B cell (primary cell): ENCODE measurements around the gene LRBA. TPM values are rescaled to one million over a fixed set of nuclear protein-coding genes. Genes with fewer than 3 reads are reported as not detected.
"Not testable (repeated sequence)": the region's sequence is repeated elsewhere in the genome, so short reads cannot be mapped to it uniquely, and the experiment has no call there.

Source experiments
- ATAC-seq: fragments of 200-7000 bp; cut with Tn5 transposase; one replicate; pipeline ENCODE4 v1.10.0; 2021; ENCODE audit warnings: low read depth, mild to moderate bottlenecking, moderate number of reproducible peaks, moderate library complexity
- CTCF ChIA-PET: fragments of 350-600 bp; sonication (Branson Sonifier 250); formaldehyde crosslinking; loops from one replicate; lab custom pipeline; 2021; ENCODE audit warnings: antibody characterized with exemption, inconsistent platforms; lab: Charles Lee
- POLR2A ChIA-PET: fragments of 350-600 bp; sonication (Branson Sonifier 250); formaldehyde crosslinking; loops from one replicate; lab custom pipeline; 2021; ENCODE audit warnings: antibody characterized with exemption; lab: Charles Lee
- DNase-seq: peaks from one replicate; pipeline ENCODE4 v3.0.0; 2013
- H2AFZ ChIP-seq: 2 replicates; pipeline ENCODE4 v1.6.1; 2012; ENCODE audit warnings: mild to moderate bottlenecking, low read depth, low read length; ENCODE audit not compliant: insufficient read depth, poor library complexity, severe bottlenecking
- H3K27ac ChIP-seq, 2 donors: 1 replicate in 1 of 2; 2 replicates in 1 of 2; pipeline ENCODE4 v1.5.1; 2012 to 2013; ENCODE audit warnings: low read length in 2 of 2, mild to moderate bottlenecking in 2 of 2, moderate library complexity in 1 of 2
- H3K27me3 ChIP-seq, 4 experiments: fragments of 200-600 bp in 1 of 4; sonication (generic) in 1 of 4; replicated peaks in 1 of 4; 1 replicate in 2 of 4; 2 replicates in 2 of 4; pipeline versions ENCODE4 v1.6.1 to v1.7.0; 2013 to 2016; ENCODE audit warnings: low read length in 3 of 4, mild to moderate bottlenecking in 2 of 4, mixed read lengths in 1 of 4, moderate library complexity in 1 of 4; ENCODE audit not compliant: insufficient read depth in 4 of 4, control insufficient read depth in 3 of 4; ENCODE audit errors: control extremely low read depth in 1 of 4
- H3K36me3 ChIP-seq, 2 experiments: replicated peaks in 1 of 2; 1 replicate in 1 of 2; 2 replicates in 1 of 2; pipeline versions ENCODE4 v1.6.1 to v1.7.1; 2013; ENCODE audit warnings: low read length in 1 of 2; ENCODE audit not compliant: insufficient read depth in 2 of 2, control insufficient read depth in 1 of 2; ENCODE audit errors: control extremely low read depth in 1 of 2, extremely low read depth in 1 of 2
- H3K4me1 ChIP-seq, 2 donors: fragments of 200-600 bp in 1 of 2; sonication (generic) in 1 of 2; 1 replicate in 1 of 2; 2 replicates in 1 of 2; pipeline versions ENCODE4 v1.5.1 to v1.6.1; 2013 to 2017; ENCODE audit warnings: low read length in 2 of 2; ENCODE audit not compliant: control insufficient read depth in 2 of 2, insufficient read depth in 2 of 2
- H3K4me2 ChIP-seq: replicated peaks from 2 replicates; pipeline ENCODE3; 2012; ENCODE audit warnings: mild to moderate bottlenecking, low read depth, low read length; ENCODE audit not compliant: poor library complexity, severe bottlenecking
- H3K4me3 ChIP-seq, 5 experiments: fragments of 200-600 bp in 1 of 5; sonication (generic) in 1 of 5; 1 replicate in 3 of 5; 2 replicates in 2 of 5; pipeline versions ENCODE4 v1.5.1 to v1.7.0; 2011 to 2016; ENCODE audit warnings: low read length in 4 of 5, mild to moderate bottlenecking in 4 of 5, low read depth in 2 of 5, control low read depth in 1 of 5, moderate library complexity in 1 of 5; ENCODE audit not compliant: insufficient read depth in 1 of 5; ENCODE audit errors: control extremely low read depth in 1 of 5, extremely low read depth in 1 of 5
- H3K79me2 ChIP-seq: fragments of 200-600 bp; sonication (generic); one replicate; pipeline ENCODE4 v1.6.0; 2016; ENCODE audit warnings: low read length; ENCODE audit not compliant: control insufficient read depth, insufficient read depth
- H3K9ac ChIP-seq: fragments of 200-600 bp; sonication (generic); 2 replicates; pipeline ENCODE4 v1.6.1; 2017; ENCODE audit warnings: mild to moderate bottlenecking, low read length, moderate library complexity
- H3K9me3 ChIP-seq, 3 donors: one replicate each; pipeline versions ENCODE4 v1.6.1 to v1.7.1; 2013; ENCODE audit warnings: low read length in 2 of 3; ENCODE audit not compliant: control insufficient read depth in 2 of 3, insufficient read depth in 1 of 3; ENCODE audit errors: control extremely low read depth in 1 of 3
- H4K20me1 ChIP-seq: 2 replicates; pipeline ENCODE4 v1.6.0; 2012; ENCODE audit warnings: mild to moderate bottlenecking, low read length; ENCODE audit not compliant: insufficient read depth, control insufficient read depth, poor library complexity, severe bottlenecking
- H3K27ac Mint-ChIP-seq: one replicate; pipeline ENCODE4 v1.8.0; 2021; ENCODE audit warnings: mixed read lengths
- H3K27me3 Mint-ChIP-seq: one replicate; pipeline ENCODE4 v1.8.0; 2021; ENCODE audit warnings: mixed read lengths
- H3K4me1 Mint-ChIP-seq: one replicate; pipeline ENCODE4 v1.8.0; 2021; ENCODE audit warnings: mixed read lengths
- H3K4me3 Mint-ChIP-seq: one replicate; pipeline ENCODE4 v1.8.0; 2021; ENCODE audit warnings: mixed read lengths
- H3K9me3 Mint-ChIP-seq: one replicate; pipeline ENCODE4 v1.8.0; 2022; ENCODE audit warnings: mixed read lengths; ENCODE audit not compliant: insufficient read depth
- CTCF ChIP-seq: fragments of 200-600 bp; IDR thresholded peaks from one replicate; pipeline ENCODE4 v1.8.0; 2022; ENCODE audit warnings: antibody characterized with exemption, mild to moderate bottlenecking
- EZH2 ChIP-seq: IDR thresholded peaks from 2 replicates; pipeline ENCODE4 v1.6.1; 2012; ENCODE audit warnings: borderline replicate concordance, low read depth, mild to moderate bottlenecking, moderate library complexity, low read length; ENCODE audit not compliant: insufficient read depth, poor library complexity, severe bottlenecking
- WGBS: methylation state at CpG from one replicate; pipeline ENCODE4 v1.1.5; 2013; ENCODE audit warnings: missing lambda C conversion rate; ENCODE audit not compliant: insufficient coverage; 5-methylcytosine and 5-hydroxymethylcytosine counted together
- intact Hi-C: fragments of 100-400 bp; cut with micrococcal nuclease; formaldehyde crosslinking; loops from one replicate; pipeline ENCODE4 v1.10.0; 2022
- polyA plus RNA-seq: library from polyadenylated mRNA; depleted of rRNA; stranded (reverse); fragments of >200 nt; gene quantifications from 2 replicates; pipeline ENCODE4 v1.2.3, GENCODE V29; 2012
- total RNA-seq, 2 donors: library from RNA; stranded (reverse); fragments of 120-200 nt in 1 of 2; gene quantifications; 1 replicate in 1 of 2; 2 replicates in 1 of 2; pipeline versions ENCODE4 v1.2.3 to v1.2.4, GENCODE V29; 2013 to 2022

Gene LRBA
- total and polyA plus RNA-seq, 2 donors (not counting 1 experiment from before 2014, with no cell fraction given): 17.5 to 86.7 TPM

GRCh38 chr4:150970685-150971151 is 44.4 kb downstream of the LRBA start:
- POLR2A ChIA-PET: no interaction called here
- H3K4me3 ChIP-seq: no peak overlapping the region

GRCh38 chr4:150964754-150965153 is 50.3 kb downstream of the LRBA start:
- no peaks in the 10 kb centered on the region for H3K9me3 Mint-ChIP-seq
- no peak overlapping the region for H3K27ac ChIP-seq
- H3K4me1 Mint-ChIP-seq: peaks cover 29% of the 10 kb centered on the region
- intact Hi-C loops: no loop called here
- ChIA-PET CTCF (no interaction called here), POLR2A (no interaction called here)
- peaks cover 3 to 4% of the 10 kb centered on the region in 2 donors for H3K4me1 ChIP-seq
- no peaks in the 10 kb centered on the region for H3K27me3 Mint-ChIP-seq
- H3K9me3 ChIP-seq: peaks cover 2 to 18% (median 3%) of the 10 kb centered on the region in 3 donors
- no peak for DNase-seq
- peaks cover 16% of the 10 kb centered on the region for H4K20me1 ChIP-seq
- H3K27me3 ChIP-seq: no peaks in the 10 kb centered on the region
- H3K27ac Mint-ChIP-seq: no peak overlapping the region
- no peak overlapping the region for H3K4me3 Mint-ChIP-seq
- peaks cover 45% of the 10 kb centered on the region for H3K79me2 ChIP-seq
- no peak overlapping the region for H3K9ac ChIP-seq
- H2AFZ ChIP-seq: no peak overlapping the region
- no peak overlapping the region for H3K4me2 ChIP-seq
- ATAC-seq: no peak
- no peak overlapping the region for H3K4me3 ChIP-seq
- TF ChIP-seq CTCF (no peak), EZH2 (no peak)
- peaks cover 0 to 2% of the 10 kb centered on the region in 2 experiments for H3K36me3 ChIP-seq

More at GRCh38 chr4:150970685-150971151, 44.4 kb downstream of the LRBA start:
- no CpG with 5 or more reads among the region's 2 CpGs for WGBS
- Mint-ChIP-seq H3K27ac (no peak overlapping the region), H3K9me3 (no peaks in the 10 kb centered on the region), H3K27me3 (no peaks in the 10 kb centered on the region), H3K4me3 (no peak overlapping the region), H3K4me1 (peaks cover 46% of the 10 kb centered on the region)
- no peaks in the 10 kb centered on the region for H3K27me3 ChIP-seq
- DNase-seq (no peak), ATAC-seq (no peak)
- H3K4me2 ChIP-seq: no peak overlapping the region
- H2AFZ ChIP-seq: no peak overlapping the region
- peaks cover 5 to 18% of the 10 kb centered on the region in 2 donors for H3K4me1 ChIP-seq
- no peak overlapping the region for H3K9ac ChIP-seq
- peaks cover 0 to 2% (median 0%) of the 10 kb centered on the region in 3 donors for H3K9me3 ChIP-seq
- no peak for TF ChIP-seq EZH2
- intact Hi-C loops: no loop called here
- CTCF ChIA-PET: interaction anchor here (0.9 kb wide), 1 partner anchor 10 kb away, joined by 3 read pairs; no protein-coding TSS in a partner anchor
- peaks cover 27% of the 10 kb centered on the region for H4K20me1 ChIP-seq
- no peak overlapping the region for H3K27ac ChIP-seq
- H3K36me3 ChIP-seq: no peaks in the 10 kb centered on the region
- peaks cover 83% of the 10 kb centered on the region for H3K79me2 ChIP-seq

GRCh38 chr4:150963602-150964345 is 51.3 kb downstream of the LRBA start:
- Histone ChIP-seq H3K79me2 (peaks cover 41% of the 10 kb centered on the region), H4K20me1 (peaks cover 12% of the 10 kb centered on the region), H3K9me3 (peaks cover 3 to 22% (median 8%) of the 10 kb centered on the region in 3 donors)
- H3K4me3 ChIP-seq, CTCF ChIA-PET, H3K4me1 ChIP-seq, H3K27ac ChIP-seq, H3K4me3 Mint-ChIP-seq, H2AFZ ChIP-seq, H3K27ac Mint-ChIP-seq, H3K27me3 ChIP-seq, H3K4me2 ChIP-seq, H3K9ac ChIP-seq, ATAC-seq, H3K9me3 Mint-ChIP-seq, intact Hi-C loops, H3K36me3 ChIP-seq, POLR2A ChIA-PET, H3K27me3 Mint-ChIP-seq, DNase-seq: not testable (repeated sequence)
- peaks cover 24% of the 10 kb centered on the region for H3K4me1 Mint-ChIP-seq
- 97% methylated on average over 41 of the region's 47 CpGs for WGBS
